HCT116 (cell line): ENCODE results near the gene F2RL1. TPM values are rescaled to one million over a fixed set of nuclear protein-coding genes. Genes with fewer than 3 reads are reported as not detected.

Source experiments
- ATAC-seq: fragments of 200-7000 bp; cut with Tn5 transposase; 2 replicates; pipeline ENCODE4 v1.9.1; 2020; ENCODE audit warnings: mild to moderate bottlenecking, moderate library complexity
- BruUV-seq: library from RNA; stranded (reverse); fragments of 400-500 nt; replicated peaks from 2 replicates; lab custom pipeline; 2021; lab: Mats Ljungman, UMichigan
- CTCF ChIA-PET: fragments of 300-600 bp; sonication (Branson Sonifier 250); formaldehyde crosslinking; loops from one replicate; lab custom pipeline; 2021; ENCODE audit warnings: antibody characterized with exemption; lab: Charles Lee
- POLR2A ChIA-PET: fragments of 300-600, 350-600 bp; sonication (Branson Sonifier 250); formaldehyde crosslinking; loops from one replicate; lab custom pipeline; 2021; ENCODE audit warnings: antibody characterized with exemption; lab: Charles Lee
- RAD21 ChIA-PET, 2 experiments: fragments of 300-600 bp; sonication (Branson Sonifier 250); formaldehyde crosslinking; loops; one replicate each; lab custom pipeline; 2023; ENCODE audit warnings: low total read pairs in 2 of 2; ENCODE audit not compliant: uncharacterized antibody in 2 of 2, unreplicated experiment in 2 of 2, low non-redundant PET in 1 of 2; lab: Charles Lee
- DNase-seq: peaks from one replicate; pipeline ENCODE4 v3.0.0-alpha.2; 2010; ENCODE audit warnings: low read depth, low spot score
- H2AFZ ChIP-seq: fragments of 200-600 bp; shearing (Covaris generic), sonication (generic); 2 replicates; pipeline ENCODE4 v1.6.1; 2017; ENCODE audit warnings: low read depth, mixed run types, mixed read lengths, antibody characterized with exemption, low read length; ENCODE audit not compliant: poor library complexity, severe bottlenecking
- H3K27ac ChIP-seq: 2 replicates; pipeline ENCODE4 v1.5.1; 2012; ENCODE audit warnings: low read depth, low read length
- H3K27me3 ChIP-seq: fragments of 200-600 bp; sonication (generic); 2 replicates; pipeline ENCODE4 v1.6.1; 2016; ENCODE audit warnings: mixed run types, low read length, mixed read lengths; ENCODE audit not compliant: insufficient read depth
- H3K36me3 ChIP-seq, 2 experiments: fragments of 200-500 bp in 1 of 2; fragments of 200-600 bp in 1 of 2; sonication (Bioruptor generic) in 1 of 2; sonication (generic) in 1 of 2; 2 replicates each; pipeline versions ENCODE4 v1.5.1 to v1.6.1; 2014 to 2016; ENCODE audit warnings: low read length in 2 of 2, inconsistent platforms in 1 of 2, mixed read lengths in 1 of 2, mixed run types in 1 of 2; ENCODE audit not compliant: insufficient read depth in 2 of 2, control insufficient read depth in 1 of 2
- H3K4me1 ChIP-seq, 2 experiments: fragments of 200-600 bp in 1 of 2; sonication (generic) in 1 of 2; 2 replicates each; pipeline versions ENCODE4 v1.5.1 to v1.6.1; 2012 to 2017; ENCODE audit warnings: low read length in 2 of 2, inconsistent platforms in 1 of 2, mild to moderate bottlenecking in 1 of 2, mixed read lengths in 1 of 2, mixed run types in 1 of 2, moderate library complexity in 1 of 2; ENCODE audit not compliant: insufficient read depth in 2 of 2, control insufficient read depth in 1 of 2
- H3K4me2 ChIP-seq: fragments of 200-600 bp; sonication (generic); 2 replicates; pipeline ENCODE4 v1.6.1; 2017; ENCODE audit warnings: mixed run types, low read length, mixed read lengths
- H3K4me3 ChIP-seq, 2 experiments: fragments of 200-600 bp in 1 of 2; sonication (generic) in 1 of 2; replicated peaks in 1 of 2; 2 replicates each; pipeline ENCODE4 v1.5.1; 2011 to 2016; ENCODE audit warnings: low read length in 2 of 2, control low read depth in 1 of 2, low read depth in 1 of 2, mild to moderate bottlenecking in 1 of 2, mixed read lengths in 1 of 2, mixed run types in 1 of 2
- H3K79me2 ChIP-seq: fragments of 200-600 bp; sonication (generic); 2 replicates; pipeline ENCODE4 v1.6.1; 2017; ENCODE audit warnings: mild to moderate bottlenecking, mixed run types, low read length, moderate library complexity, mixed read lengths; ENCODE audit not compliant: insufficient read depth
- H3K9ac ChIP-seq: fragments of 200-600 bp; sonication (generic); 2 replicates; pipeline ENCODE4 v1.6.1; 2016; ENCODE audit warnings: low read length, mixed read lengths
- H3K9me2 ChIP-seq: fragments of 200-600 bp; sonication (generic), shearing (Covaris generic); 2 replicates; pipeline ENCODE4 v1.6.1; 2017; ENCODE audit warnings: mixed run types, mild to moderate bottlenecking, moderate library complexity; ENCODE audit not compliant: insufficient read depth
- H3K9me3 ChIP-seq, 2 experiments: fragments of 200-500 bp in 1 of 2; fragments of 200-600 bp in 1 of 2; sonication (Bioruptor generic) in 1 of 2; sonication (generic) in 1 of 2; 2 replicates each; pipeline ENCODE4 v1.6.1; 2014 to 2017; ENCODE audit warnings: low read length in 2 of 2, mixed read lengths in 2 of 2, inconsistent platforms in 1 of 2, low read depth in 1 of 2, mild to moderate bottlenecking in 1 of 2, mixed run types in 1 of 2, moderate library complexity in 1 of 2; ENCODE audit not compliant: control insufficient read depth in 1 of 2, insufficient read depth in 1 of 2
- H4K20me1 ChIP-seq: fragments of 200-600 bp; sonication (generic), shearing (Covaris generic); 2 replicates; pipeline ENCODE4 v1.6.1; 2017; ENCODE audit warnings: mixed run types, mild to moderate bottlenecking, moderate library complexity; ENCODE audit not compliant: insufficient read depth
- CBX3 ChIP-seq: IDR thresholded peaks from 2 replicates; pipeline ENCODE4 v1.6.1; 2012; ENCODE audit warnings: low read depth
- CEBPB ChIP-seq: IDR thresholded peaks from 2 replicates; pipeline ENCODE4 v1.6.1; 2012; ENCODE audit warnings: low read depth
- EGR1 ChIP-seq: IDR thresholded peaks from 2 replicates; pipeline ENCODE4 v1.6.1; 2012; ENCODE audit warnings: low read depth
- ELF1 ChIP-seq: IDR thresholded peaks from 2 replicates; pipeline ENCODE4 v1.6.1; 2012; ENCODE audit warnings: low read depth, borderline replicate concordance
- EZH2 ChIP-seq: fragments of 200-600 bp; sonication (generic); IDR thresholded peaks from 2 replicates; pipeline ENCODE4 v1.6.1; 2017; ENCODE audit warnings: antibody characterized with exemption, mixed run types
- EZH2phosphoT487 ChIP-seq: fragments of 200-600 bp; IDR thresholded peaks from 2 replicates; pipeline ENCODE4 v1.6.1; 2018; ENCODE audit warnings: antibody characterized with exemption, borderline replicate concordance
- FOSL1 ChIP-seq: IDR thresholded peaks from 2 replicates; pipeline ENCODE4 v1.6.1; 2012; ENCODE audit warnings: low read depth
- JUND ChIP-seq: IDR thresholded peaks from 2 replicates; pipeline ENCODE4 v1.6.1; 2012
- POLR2A ChIP-seq: IDR thresholded peaks from 2 replicates; pipeline ENCODE4 v1.7.0; 2011; ENCODE audit warnings: borderline replicate concordance; ENCODE audit not compliant: insufficient read depth, insufficient read length; ENCODE audit errors: extremely low read depth
- POLR2AphosphoS5 ChIP-seq: IDR thresholded peaks from 2 replicates; pipeline ENCODE4 v1.6.1; 2011; ENCODE audit warnings: mild to moderate bottlenecking, low read depth, low read length, moderate library complexity
- RAD21 ChIP-seq: IDR thresholded peaks from 2 replicates; pipeline ENCODE4 v1.6.1; 2012; ENCODE audit warnings: low read depth, mild to moderate bottlenecking
- REST ChIP-seq: IDR thresholded peaks from 2 replicates; pipeline ENCODE4 v1.6.1; 2012; ENCODE audit warnings: low read depth
- SIN3A ChIP-seq: IDR thresholded peaks from 2 replicates; pipeline ENCODE4 v1.6.1; 2012; ENCODE audit warnings: low read depth
- SP1 ChIP-seq: IDR thresholded peaks from 2 replicates; pipeline ENCODE4 v1.6.1; 2012; ENCODE audit warnings: low read depth
- SRF ChIP-seq: IDR thresholded peaks from 2 replicates; pipeline ENCODE4 v1.6.1; 2012; ENCODE audit warnings: low read depth
- TCF7L2 ChIP-seq: IDR thresholded peaks from 2 replicates; pipeline ENCODE4 v1.7.0; 2011; ENCODE audit warnings: borderline replicate concordance, inconsistent platforms; ENCODE audit not compliant: insufficient read depth, insufficient read length; ENCODE audit errors: extremely low read depth
- YY1 ChIP-seq: IDR thresholded peaks from 2 replicates; pipeline ENCODE4 v1.6.1; 2011; ENCODE audit warnings: low read length, low read depth, moderate library complexity, mild to moderate bottlenecking; ENCODE audit not compliant: insufficient replicate concordance; ENCODE audit errors: extremely low read depth
- ZFX ChIP-seq: fragments of 450-650 bp; IDR thresholded peaks from 2 replicates; pipeline ENCODE4 v1.6.1; 2017
- ZNF274 ChIP-seq: fragments of 200-500 bp; sonication (Bioruptor generic); IDR thresholded peaks from 2 replicates; pipeline ENCODE4 v1.6.1; 2014; ENCODE audit warnings: mild to moderate bottlenecking, low read depth, low read length, inconsistent platforms
- intact Hi-C: fragments of 100-400 bp; cut with micrococcal nuclease; formaldehyde crosslinking; loops from 2 replicates; pipeline ENCODE4 v1.10.0; 2022
- total RNA-seq: library from RNA; stranded (reverse); gene quantifications from one replicate; pipeline ENCODE4 v1.2.1, GENCODE V29; 2021; ENCODE audit not compliant: unreplicated experiment
- TF ChIP-seq, protein P1 (sequence below): IDR thresholded peaks from 2 replicates; pipeline ENCODE4 v1.6.1; 2012
- TF ChIP-seq, protein P2 (sequence below): IDR thresholded peaks from 2 replicates; pipeline ENCODE4 v1.6.1; 2012
- TF ChIP-seq, protein P3 (sequence below): IDR thresholded peaks from 2 replicates; pipeline ENCODE4 v1.6.1; 2011; ENCODE audit warnings: mild to moderate bottlenecking, low read length, moderate library complexity; ENCODE audit not compliant: insufficient replicate concordance; ENCODE audit errors: extremely low read depth

The F2RL1 gene
- total RNA-seq, 1 experiment from 2014 or later = 119 TPM

DNA sequence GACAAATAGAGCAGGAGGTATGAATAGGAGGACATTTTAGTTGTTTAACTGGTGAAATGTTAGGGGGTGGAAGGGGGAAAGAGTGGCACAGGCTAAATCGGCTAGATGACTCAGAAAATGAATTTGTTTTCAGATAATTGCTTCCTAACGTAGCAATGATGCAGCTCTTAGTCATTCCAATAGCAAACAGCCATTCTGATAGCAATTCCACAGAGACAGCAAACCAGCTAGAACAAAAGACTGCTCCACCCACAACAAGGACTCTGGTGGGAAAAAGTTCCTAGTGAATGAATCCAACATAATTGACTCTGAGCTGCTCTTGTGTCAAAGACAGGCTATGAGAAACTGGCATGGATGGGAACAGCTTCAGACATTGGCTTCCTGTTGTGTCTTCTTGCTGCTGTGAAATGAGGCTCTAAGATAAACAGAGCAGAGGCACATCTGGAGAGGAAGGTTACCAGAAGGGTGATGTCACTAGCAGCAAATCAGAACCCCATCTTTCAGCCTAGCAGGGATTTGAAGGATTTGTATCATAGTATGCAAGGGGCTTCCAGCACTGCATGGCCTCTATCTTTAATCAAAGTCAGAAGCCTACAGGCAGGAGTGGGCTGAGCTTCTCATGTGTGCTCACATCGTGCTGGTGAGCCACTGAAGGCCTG, 28.1 kb upstream of the F2RL1 start:
- Histone ChIP-seq H3K4me3 (peak overlapping the region in 1 of 2 experiments; percentile 12; a peak in 1 of 4 replicates), H2AFZ (peak overlapping the region; percentile 5), H3K79me2 (no peaks in the 10 kb centered on the region), H3K27ac (peak overlapping the region; percentile 79), H3K9me2 (no peaks in the 10 kb centered on the region), H3K36me3 (no peaks in the 10 kb centered on the region), H4K20me1 (no peaks in the 10 kb centered on the region), H3K9ac (peak overlapping the region; percentile 61), H3K27me3 (no peaks in the 10 kb centered on the region), H3K4me2 (peak overlapping the region; percentile 67), H3K4me1 (peaks cover 46 to 75% of the 10 kb centered on the region in 2 experiments), H3K9me3 (peaks cover 0 to 3% of the 10 kb centered on the region in 2 experiments; a peak in 1 of 4 replicates)
- BruUV-seq = TSS peak; percentile 93
- intact Hi-C loops = no loop called here
- peak; percentile 76 for ATAC-seq
- DNase-seq = peak; percentile 95
- POLR2A ChIA-PET = interaction anchor here (1.5 to 3.1 kb wide), 4 partner anchors 10 to 28 kb away, joined by 3 to 28 read pairs (median 14); partner anchors contain the start of gene F2RL1
- RAD21 ChIA-PET = no interaction called here
- CTCF ChIA-PET = interaction anchor here (0.7 to 2.1 kb wide), 7 partner anchors 12 to 226 kb away, joined by 3 to 8 read pairs (median 3); no protein-coding TSS in a partner anchor
- TF ChIP-seq RAD21 (peak; percentile 32; the same call in 1 of the 2 replicates), ELF1 (no peak; the same call in 1 of the 2 replicates), REST (no peak), CBX3 (peak; percentile 86), CEBPB (peak; percentile 78), ZNF274 (no peak), EGR1 (peak; percentile 67), TCF7L2 (peak; percentile 47), SRF (peak; percentile 85), JUND (peak; percentile 96), POLR2A (no peak), EZH2 (no peak), EZH2phosphoT487 (no peak), SP1 (peak; percentile 95), ZFX (no peak), POLR2AphosphoS5 (peak; percentile 68), SIN3A (peak; percentile 86), YY1 (no peak), FOSL1 (peak; percentile 99)
- TF ChIP-seq, protein P1, sequence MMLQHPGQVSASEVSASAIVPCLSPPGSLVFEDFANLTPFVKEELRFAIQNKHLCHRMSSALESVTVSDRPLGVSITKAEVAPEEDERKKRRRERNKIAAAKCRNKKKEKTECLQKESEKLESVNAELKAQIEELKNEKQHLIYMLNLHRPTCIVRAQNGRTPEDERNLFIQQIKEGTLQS = no peak
- TF ChIP-seq, protein P2, sequence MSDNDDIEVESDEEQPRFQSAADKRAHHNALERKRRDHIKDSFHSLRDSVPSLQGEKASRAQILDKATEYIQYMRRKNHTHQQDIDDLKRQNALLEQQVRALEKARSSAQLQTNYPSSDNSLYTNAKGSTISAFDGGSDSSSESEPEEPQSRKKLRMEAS = peak; percentile 68
- TF ChIP-seq, protein P3, sequence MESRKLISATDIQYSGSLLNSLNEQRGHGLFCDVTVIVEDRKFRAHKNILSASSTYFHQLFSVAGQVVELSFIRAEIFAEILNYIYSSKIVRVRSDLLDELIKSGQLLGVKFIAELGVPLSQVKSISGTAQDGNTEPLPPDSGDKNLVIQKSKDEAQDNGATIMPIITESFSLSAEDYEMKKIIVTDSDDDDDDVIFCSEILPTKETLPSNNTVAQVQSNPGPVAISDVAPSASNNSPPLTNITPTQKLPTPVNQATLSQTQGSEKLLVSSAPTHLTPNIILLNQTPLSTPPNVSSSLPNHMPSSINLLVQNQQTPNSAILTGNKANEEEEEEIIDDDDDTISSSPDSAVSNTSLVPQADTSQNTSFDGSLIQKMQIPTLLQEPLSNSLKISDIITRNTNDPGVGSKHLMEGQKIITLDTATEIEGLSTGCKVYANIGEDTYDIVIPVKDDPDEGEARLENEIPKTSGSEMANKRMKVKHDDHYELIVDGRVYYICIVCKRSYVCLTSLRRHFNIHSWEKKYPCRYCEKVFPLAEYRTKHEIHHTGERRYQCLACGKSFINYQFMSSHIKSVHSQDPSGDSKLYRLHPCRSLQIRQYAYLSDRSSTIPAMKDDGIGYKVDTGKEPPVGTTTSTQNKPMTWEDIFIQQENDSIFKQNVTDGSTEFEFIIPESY = no peak
